ENCODE data around the gene TRAP1. TPM values are rescaled to one million over a fixed set of nuclear protein-coding genes. Genes with fewer than 3 reads are reported as not detected.
A peak's percentile ranks its signal among the peaks of the same experiment; 100 is the strongest.

Gene TRAP1
- total RNA-seq, 1 donor from 2014 or later: 97.3 TPM

DNA sequence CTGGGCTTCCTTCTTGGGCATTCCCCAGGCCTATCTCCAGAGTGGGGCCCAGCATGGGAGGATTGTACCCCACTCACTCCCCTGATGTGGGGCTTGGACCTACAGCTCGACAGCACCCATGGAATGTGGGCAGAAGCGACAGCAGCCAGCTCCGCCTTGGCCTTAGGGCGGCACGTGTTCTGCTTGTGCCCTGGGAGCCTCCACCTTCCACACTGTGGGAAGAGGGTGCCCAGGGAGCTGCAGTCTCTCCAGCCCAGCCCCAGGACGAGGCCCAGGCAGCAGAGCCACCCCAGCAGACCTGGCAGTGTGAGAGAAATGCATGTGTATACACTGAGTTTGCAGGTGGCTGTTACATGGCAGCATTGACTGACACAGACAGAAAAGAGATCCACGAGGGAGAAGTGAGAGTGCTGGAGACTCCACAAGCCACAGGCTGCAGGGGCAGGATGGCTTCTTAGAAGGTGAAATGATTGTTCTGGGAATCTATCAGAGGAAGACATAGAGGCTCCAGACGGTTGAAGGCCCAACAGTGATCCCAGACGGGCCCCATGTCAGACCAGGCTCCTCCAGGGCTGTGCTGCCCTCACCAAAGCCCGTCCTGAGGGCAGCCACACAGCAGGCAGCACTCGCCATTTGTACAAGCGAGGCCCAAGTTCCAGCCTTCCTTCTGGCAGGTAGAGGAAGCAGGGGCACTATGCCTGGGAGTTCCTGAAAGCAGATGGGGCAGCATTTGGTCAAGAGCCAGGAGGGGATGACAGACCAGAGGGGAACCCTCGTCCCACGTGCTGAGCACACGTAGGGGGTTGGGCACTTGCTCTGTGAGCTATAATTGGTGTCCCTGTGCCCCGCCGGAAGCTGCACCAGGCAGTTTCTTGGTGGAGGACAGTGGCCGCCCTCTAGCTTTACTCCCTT lies 65.6 kb downstream of the TRAP1 start:
- DNase-seq: no peak
- Mint-ChIP-seq H3K36me3 (ENCODE audit: unreplicated experiment) (no peaks in the 10 kb centered on the region), H3K27me3 (ENCODE audit: unreplicated experiment) (no peaks in the 10 kb centered on the region), H3K9me3 (ENCODE audit: unreplicated experiment) (no peaks in the 10 kb centered on the region), H3K4me1 (ENCODE audit: low read depth, unreplicated experiment) (peaks cover 3% of the 10 kb centered on the region), H3K4me3 (ENCODE audit: unreplicated experiment) (no peak overlapping the region), H3K27ac (ENCODE audit: unreplicated experiment) (no peak overlapping the region)
- TF ChIP-seq, protein P1, sequence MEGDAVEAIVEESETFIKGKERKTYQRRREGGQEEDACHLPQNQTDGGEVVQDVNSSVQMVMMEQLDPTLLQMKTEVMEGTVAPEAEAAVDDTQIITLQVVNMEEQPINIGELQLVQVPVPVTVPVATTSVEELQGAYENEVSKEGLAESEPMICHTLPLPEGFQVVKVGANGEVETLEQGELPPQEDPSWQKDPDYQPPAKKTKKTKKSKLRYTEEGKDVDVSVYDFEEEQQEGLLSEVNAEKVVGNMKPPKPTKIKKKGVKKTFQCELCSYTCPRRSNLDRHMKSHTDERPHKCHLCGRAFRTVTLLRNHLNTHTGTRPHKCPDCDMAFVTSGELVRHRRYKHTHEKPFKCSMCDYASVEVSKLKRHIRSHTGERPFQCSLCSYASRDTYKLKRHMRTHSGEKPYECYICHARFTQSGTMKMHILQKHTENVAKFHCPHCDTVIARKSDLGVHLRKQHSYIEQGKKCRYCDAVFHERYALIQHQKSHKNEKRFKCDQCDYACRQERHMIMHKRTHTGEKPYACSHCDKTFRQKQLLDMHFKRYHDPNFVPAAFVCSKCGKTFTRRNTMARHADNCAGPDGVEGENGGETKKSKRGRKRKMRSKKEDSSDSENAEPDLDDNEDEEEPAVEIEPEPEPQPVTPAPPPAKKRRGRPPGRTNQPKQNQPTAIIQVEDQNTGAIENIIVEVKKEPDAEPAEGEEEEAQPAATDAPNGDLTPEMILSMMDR (IDR thresholded peaks at IDR 0.05; ENCODE audit: partially characterized antibody, unreplicated experiment): no peak

DNA sequence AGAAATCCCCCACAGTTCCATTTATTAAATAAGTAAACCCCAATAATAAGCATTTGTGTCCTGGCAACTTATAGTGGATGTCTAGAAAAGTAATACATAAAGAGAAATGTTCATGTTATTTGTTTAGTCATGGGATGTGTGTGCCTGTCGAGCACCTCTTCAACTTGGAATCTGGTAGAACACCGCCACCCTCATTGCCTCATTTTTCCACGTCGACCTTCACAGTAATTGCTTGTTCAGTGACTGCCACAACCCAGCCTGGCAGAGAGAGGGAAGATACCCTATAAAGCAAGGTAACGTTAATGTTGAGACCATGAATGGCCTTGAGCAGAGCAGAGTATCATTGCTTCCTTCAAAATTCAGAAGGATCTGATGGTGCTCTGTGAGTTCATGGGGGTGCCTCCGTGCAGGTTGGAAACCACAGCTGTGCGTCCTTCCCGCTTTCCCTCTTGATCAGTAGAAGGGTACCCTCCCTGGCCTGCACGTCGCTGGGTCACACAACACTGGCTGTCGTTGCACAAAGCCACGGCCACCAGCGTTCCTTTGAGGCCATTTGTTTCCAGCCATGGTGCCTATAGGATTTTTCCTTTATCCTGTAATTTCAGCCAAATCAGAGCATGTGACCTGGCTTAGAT lies 66.6 kb downstream of the TRAP1 start:
- no peaks in the 10 kb centered on the region for H3K36me3 Mint-ChIP-seq (ENCODE audit: unreplicated experiment)

GRCh38 chr16:3646348-3646920 lies 70.9 kb downstream of the TRAP1 start:
- no peak overlapping the region for H3K27ac Mint-ChIP-seq (ENCODE audit: unreplicated experiment)
- TF ChIP-seq, protein P1 (IDR thresholded peaks at IDR 0.05; ENCODE audit: partially characterized antibody, unreplicated experiment): no peak

More for the DNA sequence above, 66.6 kb downstream of the TRAP1 start:
- Mint-ChIP-seq H3K4me1 (ENCODE audit: low read depth, unreplicated experiment) (peaks cover 9% of the 10 kb centered on the region), H3K9me3 (ENCODE audit: unreplicated experiment) (peaks cover 3% of the 10 kb centered on the region), H3K4me3 (ENCODE audit: unreplicated experiment) (no peak overlapping the region), H3K27ac (ENCODE audit: unreplicated experiment) (no peak overlapping the region), H3K27me3 (ENCODE audit: unreplicated experiment) (no peaks in the 10 kb centered on the region)
- TF ChIP-seq, protein P1 (IDR thresholded peaks at IDR 0.05; ENCODE audit: partially characterized antibody, unreplicated experiment): no peak
- no peak for DNase-seq

DNA sequence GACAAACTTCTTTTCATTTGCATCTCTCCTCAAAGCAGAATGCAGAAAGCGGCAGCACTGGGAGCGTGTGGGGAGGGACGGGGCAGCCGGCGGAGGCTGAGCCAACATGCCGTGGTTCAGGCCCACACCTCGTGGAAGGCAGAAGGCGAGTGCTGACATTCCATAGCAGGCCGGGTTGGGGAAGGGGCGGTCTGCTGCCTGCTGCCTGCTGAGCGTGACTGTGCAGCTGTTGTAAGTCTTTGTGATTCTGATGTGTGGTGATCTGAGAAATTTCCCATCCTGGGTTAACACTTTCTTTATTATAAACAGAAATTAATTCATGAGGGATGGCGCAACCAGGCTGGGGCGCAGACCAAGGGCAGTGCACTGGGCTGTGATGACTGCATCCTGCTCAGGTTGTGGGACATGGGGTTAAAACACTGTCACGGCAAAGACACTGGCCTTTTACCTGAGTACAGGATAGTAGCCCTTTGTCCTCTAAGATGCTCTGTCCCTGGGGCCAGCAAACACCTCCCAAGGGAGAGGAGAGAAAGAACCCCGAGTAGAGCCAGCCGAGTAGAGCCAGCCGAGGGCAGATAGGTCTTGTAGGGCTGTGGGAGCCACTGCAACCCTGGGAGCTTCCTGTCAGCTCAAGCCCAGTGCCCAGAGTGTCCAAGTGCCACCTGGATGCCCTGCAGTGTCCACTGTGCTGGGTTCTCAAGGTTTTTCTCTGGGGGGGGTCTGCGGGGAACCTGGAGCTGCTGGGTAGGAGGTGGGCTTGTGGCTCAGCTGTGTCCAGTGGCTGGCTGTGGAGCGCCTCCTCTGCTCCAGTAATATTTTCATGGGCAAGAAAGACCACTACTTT lies 71.6 kb downstream of the TRAP1 start:
- Mint-ChIP-seq H3K27ac (ENCODE audit: unreplicated experiment) (no peak overlapping the region), H3K4me1 (ENCODE audit: low read depth, unreplicated experiment) (peaks cover 19% of the 10 kb centered on the region), H3K9me3 (ENCODE audit: unreplicated experiment) (peaks cover 5% of the 10 kb centered on the region), H3K4me3 (ENCODE audit: unreplicated experiment) (no peak overlapping the region), H3K36me3 (ENCODE audit: unreplicated experiment) (no peaks in the 10 kb centered on the region), H3K27me3 (ENCODE audit: unreplicated experiment) (peaks cover 4% of the 10 kb centered on the region)
- TF ChIP-seq, protein P1 (IDR thresholded peaks at IDR 0.05; ENCODE audit: partially characterized antibody, unreplicated experiment): no peak
- peak; percentile 54 for DNase-seq

More at GRCh38 chr16:3646348-3646920, 70.9 kb downstream of the TRAP1 start:
- no peaks in the 10 kb centered on the region for H3K36me3 Mint-ChIP-seq (ENCODE audit: unreplicated experiment)
- peaks cover 4% of the 10 kb centered on the region for H3K27me3 Mint-ChIP-seq (ENCODE audit: unreplicated experiment)
- peaks cover 5% of the 10 kb centered on the region for H3K9me3 Mint-ChIP-seq (ENCODE audit: unreplicated experiment)
- no peak overlapping the region for H3K4me3 Mint-ChIP-seq (ENCODE audit: unreplicated experiment)
- H3K4me1 Mint-ChIP-seq (ENCODE audit: low read depth, unreplicated experiment): peaks cover 19% of the 10 kb centered on the region
- no peak for DNase-seq
